Ishikawa (cell line): ENCODE data around the gene MOK.

Experiments
- CEBPB ChIP-seq: IDR thresholded peaks from 2 replicates; pipeline ENCODE4 v1.6.1; 2012
- CREB1 ChIP-seq: IDR thresholded peaks from 2 replicates; pipeline ENCODE4 v1.6.1; 2012; ENCODE audit warnings: low read depth
- EGR1 ChIP-seq: IDR thresholded peaks from 2 replicates; pipeline ENCODE4 v1.6.1; 2012
- EP300 ChIP-seq: IDR thresholded peaks from 2 replicates; pipeline ENCODE4 v1.6.1; 2012; ENCODE audit warnings: borderline replicate concordance
- FOXM1 ChIP-seq: IDR thresholded peaks from 2 replicates; pipeline ENCODE4 v1.6.1; 2012; ENCODE audit warnings: low read depth, borderline replicate concordance
- NFIC ChIP-seq: IDR thresholded peaks from 2 replicates; pipeline ENCODE4 v1.6.1; 2012
- RAD21 ChIP-seq: IDR thresholded peaks from 2 replicates; pipeline ENCODE4 v1.6.1; 2012; ENCODE audit warnings: low read depth
- TAF1 ChIP-seq: IDR thresholded peaks from 2 replicates; pipeline ENCODE4 v1.6.1; 2012; ENCODE audit warnings: low read depth, mild to moderate bottlenecking
- TCF12 ChIP-seq: IDR thresholded peaks from 2 replicates; pipeline ENCODE4 v1.6.1; 2012; ENCODE audit warnings: low read depth
- TEAD4 ChIP-seq: IDR thresholded peaks from 2 replicates; pipeline ENCODE4 v1.6.1; 2012
- YY1 ChIP-seq: IDR thresholded peaks from 2 replicates; pipeline ENCODE4 v1.6.1; 2012; ENCODE audit warnings: low read depth
- ZBTB7A ChIP-seq: IDR thresholded peaks from 2 replicates; pipeline ENCODE4 v1.6.1; 2012; ENCODE audit warnings: low read depth
- TF ChIP-seq, protein P1 (sequence below): IDR thresholded peaks from 2 replicates; pipeline ENCODE4 v1.6.1; 2012
- TF ChIP-seq, protein P2 (sequence below): IDR thresholded peaks from 2 replicates; pipeline ENCODE4 v1.6.1; 2012
- TF ChIP-seq, protein P3 (sequence below): IDR thresholded peaks from 2 replicates; pipeline ENCODE4 v1.6.1; 2012; ENCODE audit warnings: low read depth, mild to moderate bottlenecking

MOK gene

DNA sequence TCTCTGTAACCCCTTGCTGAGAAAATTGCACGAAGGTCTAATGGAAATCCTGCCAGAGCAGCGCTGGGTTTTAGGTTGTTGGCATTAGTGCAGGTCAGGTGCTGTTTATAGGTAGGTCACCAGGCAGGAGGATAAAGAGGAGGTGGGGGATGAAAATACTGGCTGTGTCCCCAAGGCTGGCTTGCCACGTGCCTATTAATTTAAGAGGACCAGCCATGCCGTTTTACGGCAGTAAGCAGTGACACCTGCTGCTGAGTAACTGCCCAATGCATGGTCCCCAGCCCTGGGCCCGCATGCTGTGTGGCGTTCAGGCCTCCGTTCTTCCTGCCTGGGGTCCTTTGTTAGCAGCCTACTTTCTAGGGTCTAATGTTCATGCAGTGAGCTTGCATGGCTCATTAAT lies 98.0 kb downstream of the MOK start:
- TF ChIP-seq, protein P1, sequence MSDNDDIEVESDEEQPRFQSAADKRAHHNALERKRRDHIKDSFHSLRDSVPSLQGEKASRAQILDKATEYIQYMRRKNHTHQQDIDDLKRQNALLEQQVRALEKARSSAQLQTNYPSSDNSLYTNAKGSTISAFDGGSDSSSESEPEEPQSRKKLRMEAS, result no peak
- TF ChIP-seq, protein P2, sequence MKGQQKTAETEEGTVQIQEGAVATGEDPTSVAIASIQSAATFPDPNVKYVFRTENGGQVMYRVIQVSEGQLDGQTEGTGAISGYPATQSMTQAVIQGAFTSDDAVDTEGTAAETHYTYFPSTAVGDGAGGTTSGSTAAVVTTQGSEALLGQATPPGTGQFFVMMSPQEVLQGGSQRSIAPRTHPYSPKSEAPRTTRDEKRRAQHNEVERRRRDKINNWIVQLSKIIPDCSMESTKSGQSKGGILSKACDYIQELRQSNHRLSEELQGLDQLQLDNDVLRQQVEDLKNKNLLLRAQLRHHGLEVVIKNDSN, result no peak
- TF ChIP-seq FOXM1 (no peak), NFIC (no peak), TAF1 (no peak), CREB1 (no peak), ZBTB7A (no peak), EP300 (no peak), CEBPB (no peak), TEAD4 (no peak)
- TF ChIP-seq, protein P3, sequence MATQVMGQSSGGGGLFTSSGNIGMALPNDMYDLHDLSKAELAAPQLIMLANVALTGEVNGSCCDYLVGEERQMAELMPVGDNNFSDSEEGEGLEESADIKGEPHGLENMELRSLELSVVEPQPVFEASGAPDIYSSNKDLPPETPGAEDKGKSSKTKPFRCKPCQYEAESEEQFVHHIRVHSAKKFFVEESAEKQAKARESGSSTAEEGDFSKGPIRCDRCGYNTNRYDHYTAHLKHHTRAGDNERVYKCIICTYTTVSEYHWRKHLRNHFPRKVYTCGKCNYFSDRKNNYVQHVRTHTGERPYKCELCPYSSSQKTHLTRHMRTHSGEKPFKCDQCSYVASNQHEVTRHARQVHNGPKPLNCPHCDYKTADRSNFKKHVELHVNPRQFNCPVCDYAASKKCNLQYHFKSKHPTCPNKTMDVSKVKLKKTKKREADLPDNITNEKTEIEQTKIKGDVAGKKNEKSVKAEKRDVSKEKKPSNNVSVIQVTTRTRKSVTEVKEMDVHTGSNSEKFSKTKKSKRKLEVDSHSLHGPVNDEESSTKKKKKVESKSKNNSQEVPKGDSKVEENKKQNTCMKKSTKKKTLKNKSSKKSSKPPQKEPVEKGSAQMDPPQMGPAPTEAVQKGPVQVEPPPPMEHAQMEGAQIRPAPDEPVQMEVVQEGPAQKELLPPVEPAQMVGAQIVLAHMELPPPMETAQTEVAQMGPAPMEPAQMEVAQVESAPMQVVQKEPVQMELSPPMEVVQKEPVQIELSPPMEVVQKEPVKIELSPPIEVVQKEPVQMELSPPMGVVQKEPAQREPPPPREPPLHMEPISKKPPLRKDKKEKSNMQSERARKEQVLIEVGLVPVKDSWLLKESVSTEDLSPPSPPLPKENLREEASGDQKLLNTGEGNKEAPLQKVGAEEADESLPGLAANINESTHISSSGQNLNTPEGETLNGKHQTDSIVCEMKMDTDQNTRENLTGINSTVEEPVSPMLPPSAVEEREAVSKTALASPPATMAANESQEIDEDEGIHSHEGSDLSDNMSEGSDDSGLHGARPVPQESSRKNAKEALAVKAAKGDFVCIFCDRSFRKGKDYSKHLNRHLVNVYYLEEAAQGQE, result no peak

DNA sequence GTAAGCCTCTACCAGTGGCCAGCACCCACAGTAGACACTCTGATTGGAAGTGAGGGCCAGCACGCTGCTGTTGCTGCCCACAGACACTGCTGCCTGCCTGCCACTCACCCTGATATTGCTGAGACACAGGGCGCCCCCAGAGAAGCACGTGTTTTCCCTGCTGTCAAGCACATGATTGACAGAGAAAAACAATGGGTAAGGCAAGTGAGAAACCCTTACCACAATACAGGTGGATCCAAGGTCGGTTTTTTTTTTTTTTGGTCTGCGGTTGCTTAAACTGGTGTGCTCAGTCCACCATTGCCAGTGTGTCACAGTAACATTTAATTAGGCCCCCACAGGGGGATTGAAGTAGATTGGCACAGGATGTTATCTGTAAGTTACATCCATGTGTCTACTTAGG lies 99.4 kb downstream of the MOK start:
- TF ChIP-seq FOXM1 (no peak), YY1 (no peak), EGR1 (no peak), NFIC (no peak), TAF1 (no peak), CREB1 (no peak), ZBTB7A (no peak), TCF12 (no peak), CEBPB (no peak), TEAD4 (no peak), EP300 (no peak), RAD21 (no peak)
- TF ChIP-seq, protein P1, result no peak
- TF ChIP-seq, protein P3, result no peak
- TF ChIP-seq, protein P2, result no peak

DNA sequence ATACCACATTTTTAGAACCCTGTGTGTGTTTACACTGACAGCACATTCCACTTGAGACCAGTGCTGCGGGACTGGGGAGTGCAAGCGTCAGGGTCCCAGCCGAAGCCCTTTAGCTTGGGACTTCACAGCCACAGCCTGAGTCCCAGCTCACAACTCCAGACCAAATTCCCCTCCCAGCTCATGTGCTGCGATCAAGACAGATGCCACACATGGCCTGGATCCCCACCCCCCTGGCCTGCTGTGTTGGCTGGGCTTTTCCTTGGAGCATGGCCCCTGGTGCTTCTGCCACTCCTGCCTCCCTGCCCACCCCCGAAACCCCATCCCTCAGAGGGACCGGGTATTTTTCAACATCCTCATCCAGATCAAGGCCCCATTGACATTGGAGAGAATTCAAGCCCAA lies 101.6 kb downstream of the MOK start:
- TF ChIP-seq TAF1 (no peak), EP300 (no peak), TCF12 (no peak), TEAD4 (no peak)
- TF ChIP-seq, protein P1, result no peak

DNA sequence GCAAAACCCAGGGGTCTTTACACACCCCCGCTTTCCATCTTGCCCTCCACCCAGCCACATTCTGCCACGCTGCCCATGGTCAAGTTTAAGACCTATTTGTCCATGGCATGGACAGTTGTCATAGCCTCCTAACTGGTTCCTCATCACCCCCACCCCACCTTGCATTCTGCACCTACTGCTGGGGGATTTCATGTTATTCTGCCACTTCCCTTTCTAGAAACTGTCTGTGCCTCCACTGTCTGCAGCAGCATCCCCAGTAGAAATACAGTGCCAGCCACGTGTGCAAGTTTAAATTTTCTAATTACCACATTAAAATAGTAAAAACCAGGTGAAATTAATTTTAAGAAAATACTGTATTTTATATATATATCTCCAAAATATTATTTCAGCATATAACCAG lies 102.0 kb downstream of the MOK start:
- no peak for TF ChIP-seq ZBTB7A
- no peak for TF ChIP-seq EGR1
- no peak for TF ChIP-seq NFIC
- no peak for TF ChIP-seq TCF12
- TF ChIP-seq YY1, result no peak
- no peak for TF ChIP-seq EP300
- TF ChIP-seq CEBPB, result no peak
- no peak for TF ChIP-seq RAD21
- no peak for TF ChIP-seq TEAD4
- TF ChIP-seq, protein P3, result no peak

DNA sequence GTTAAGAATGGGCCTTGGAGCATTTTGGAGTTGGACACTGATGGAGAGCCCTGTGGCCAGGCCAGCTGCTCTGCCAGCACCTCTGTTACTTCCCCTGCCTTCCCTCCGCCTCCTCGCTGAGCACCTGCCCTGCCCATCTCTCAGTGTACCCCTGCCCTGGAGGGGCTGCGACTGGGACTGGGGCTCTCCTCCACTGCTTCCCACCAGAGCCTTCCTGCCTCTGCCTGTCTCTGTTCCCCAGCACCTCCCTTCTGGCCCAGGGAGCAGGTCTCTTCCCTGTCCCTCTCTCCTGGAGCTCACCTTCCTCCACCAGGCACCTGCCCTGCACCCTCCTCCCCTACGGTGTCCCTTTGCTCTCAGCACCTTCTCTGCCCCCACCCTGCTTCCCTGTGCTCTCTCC lies 103.2 kb downstream of the MOK start:
- TF ChIP-seq TAF1, result no peak
- TF ChIP-seq, protein P2, result no peak
- no peak for TF ChIP-seq NFIC
- no peak for TF ChIP-seq CREB1
- TF ChIP-seq FOXM1, result no peak
- TF ChIP-seq, protein P1, result no peak
- TF ChIP-seq TCF12, result no peak
- no peak for TF ChIP-seq RAD21
- no peak for TF ChIP-seq TEAD4
